ENCODE results near the gene POU6F1.

- TF ChIP-seq CTCF (IDR thresholded peaks at IDR 0.05) (no peak), POLR2A (IDR thresholded peaks at IDR 0.05) (no peak)
Observed at GRCh38 chr12:51240971-51241370, 23.1 kb upstream of the POU6F1 start.
